ENCODE results near the gene STK10.

STK10 gene

GRCh38 chr5:172106511-172107356 lies 81.3 kb downstream of the STK10 start:
- no peak for FAIRE-seq

GRCh38 chr5:172105811-172106210 lies 82.2 kb downstream of the STK10 start:
- no peak for FAIRE-seq

- no peak for FAIRE-seq
Observed at GRCh38 chr5:172104801-172105701, 83.0 kb downstream of the STK10 start.

GRCh38 chr5:172104021-172104420 lies 84.0 kb downstream of the STK10 start:
- no peak for FAIRE-seq

GRCh38 chr5:172102913-172103626 lies 85.0 kb downstream of the STK10 start:
- FAIRE-seq, result no peak

GRCh38 chr5:172102218-172102870 lies 85.7 kb downstream of the STK10 start:
- FAIRE-seq, result no peak

- FAIRE-seq, result no peak
Observed at GRCh38 chr5:172101547-172102217, 86.3 kb downstream of the STK10 start.

GRCh38 chr5:172098883-172099282 lies 89.1 kb downstream of the STK10 start:
- FAIRE-seq, result no peak

- no peak for FAIRE-seq
Observed at GRCh38 chr5:172098046-172098445, 90.0 kb downstream of the STK10 start.

GRCh38 chr5:172097356-172097755 lies 90.7 kb downstream of the STK10 start:
- no peak for FAIRE-seq

GRCh38 chr5:172096207-172096940 lies 91.7 kb downstream of the STK10 start:
- no peak for FAIRE-seq

- no peak for FAIRE-seq
Observed at GRCh38 chr5:172095368-172096206, 92.4 kb downstream of the STK10 start.

GRCh38 chr5:172093965-172094364 lies 94.1 kb downstream of the STK10 start:
- no peak for FAIRE-seq

GRCh38 chr5:172093559-172093958 lies 94.5 kb downstream of the STK10 start:
- no peak for FAIRE-seq

- no peak for FAIRE-seq
Observed at GRCh38 chr5:172091956-172092732, 95.9 kb downstream of the STK10 start.

- FAIRE-seq, result no peak
Observed at GRCh38 chr5:172090976-172091547, 97.0 kb downstream of the STK10 start.

GRCh38 chr5:172089298-172090117 lies 98.5 kb downstream of the STK10 start:
- no peak for FAIRE-seq

- no peak for FAIRE-seq
Observed at GRCh38 chr5:172088801-172089200, 99.2 kb downstream of the STK10 start.

All from endometrium (tissue), 2 donors.